Heart right ventricle (tissue), 16 donors: Measurements from ENCODE around the gene SMS. TPM values are rescaled to one million over a fixed set of nuclear protein-coding genes. Genes with fewer than 3 reads are reported as not detected.

Source experiments
- ATAC-seq, 8 donors: fragments of 200-7000 bp; cut with Tn5 transposase; one replicate each; pipeline ENCODE4 v1.9.1; 2020; ENCODE audit warnings: mild to moderate bottlenecking in 8 of 8, moderate library complexity in 8 of 8, moderate number of reproducible peaks in 1 of 8
- DNase-seq, 2 donors: peaks; one replicate each; pipeline ENCODE4 v3.0.0-alpha.2; 2020
- H3K27ac ChIP-seq, 10 donors: fragments of 200-600 bp; sonication (generic) in 2 of 10; one replicate each; pipeline versions ENCODE4 v1.5.0 to v1.8.0; 2020 to 2022; ENCODE audit warnings: mild to moderate bottlenecking in 3 of 10
- H3K27me3 ChIP-seq, 7 donors: fragments of 200-600 bp; one replicate each; pipeline ENCODE4 v1.8.0; 2021 to 2022; ENCODE audit warnings: mild to moderate bottlenecking in 2 of 7
- H3K36me3 ChIP-seq, 9 donors: fragments of 200-600 bp; sonication (generic) in 1 of 9; one replicate each; pipeline versions ENCODE4 v1.5.0 to v1.8.0; 2020 to 2022; ENCODE audit warnings: mild to moderate bottlenecking in 2 of 9
- H3K4me1 ChIP-seq, 9 donors: fragments of 200-600 bp; sonication (generic) in 1 of 9; one replicate each; pipeline versions ENCODE4 v1.5.0 to v1.8.0; 2020 to 2022; ENCODE audit warnings: mild to moderate bottlenecking in 4 of 9
- H3K4me3 ChIP-seq, 10 donors: fragments of 200-600 bp; sonication (generic) in 2 of 10; one replicate each; pipeline versions ENCODE4 v1.5.0 to v1.8.0; 2020 to 2022; ENCODE audit warnings: mild to moderate bottlenecking in 7 of 10, moderate library complexity in 2 of 10
- H3K9me3 ChIP-seq, 11 donors: fragments of 200-600 bp in 10 of 11; sonication (generic) in 2 of 11; one replicate each; pipeline versions ENCODE4 v1.5.0 to v1.8.0; 2013 to 2022; ENCODE audit warnings: mild to moderate bottlenecking in 2 of 11, control low read depth in 1 of 11, moderate library complexity in 1 of 11
- CTCF ChIP-seq, 9 donors: fragments of 200-600 bp; sonication (generic) in 2 of 9; IDR thresholded peaks; one replicate each; pipeline versions ENCODE4 v1.5.0 to v1.8.0; 2021 to 2022; ENCODE audit warnings: antibody characterized with exemption in 9 of 9, mild to moderate bottlenecking in 5 of 9, moderate library complexity in 1 of 9
- WGBS, 2 donors: extraction: QIAGEN DNeasy Blood & Tissue Kit; methylation state at CpG; one replicate each; pipeline ENCODE4 v1.1.7; 2013; ENCODE audit warnings: inconsistent platforms in 1 of 2; 5-methylcytosine and 5-hydroxymethylcytosine counted together
- intact Hi-C, 10 donors: fragments of 100-400 bp; cut with DNase I; formaldehyde crosslinking; loops; one replicate each; pipeline versions ENCODE4 v1.11.1 to v1.14.2; 2022
- polyA plus RNA-seq, 2 donors: library from polyadenylated mRNA; stranded (reverse); fragments of 200-250 nt; gene quantifications; one replicate each; pipeline ENCODE4 v1.2.3, GENCODE V29; 2013
- total RNA-seq, 10 donors: library from RNA; stranded (reverse); fragmentation: NEBNext Ultra II Directional in 3 of 10; extraction: Animal tissue kit (Norgen Biotek cat#: 25700) in 3 of 10; gene quantifications; one replicate each; pipeline versions ENCODE4 v1.2.1 to v1.2.4, GENCODE V29; 2021 to 2023
- donor health status: Arrhythmogenic right ventricular cardiomyopathy.
- donor health status: ischemic (EF 13 %, LVEDD 7.1; RV severe dilation, severe dysfunction).
- donor health status: healthy with polysubstance abuse.
- donor health status: DM: no; HTN: yes; CAD: no.
- donor health status: DM: no; HTN: no; CAD: no.
- donor health status: ischemic (EF 25% LVEDD 6.9; RV normal size, moderate dysfunction).
- donor health status: ischemic (EF 25% LVEDD 5.7; RV mildly dilated, moderate dysfunction).
- donor health status: healthy.
- donor health status: DM: yes; HTN: yes; CAD: no.
- donor health status: Ischemic cardiomyopathy.
- donor health status: ischemic (EF 35%, LVEDD 5.7; RV mildly dilated, moderate dysfunction).
- donor health status: nonischemic (EF 11% LVEDD 7.7; RV severe dilation, severe dysfunction).
- donor health status: DM: yes; HTN: yes; CAD: no.
- donor health status: PGD.
- donor health status: ischemic (EF 29% LVEDD 5.4; RV normal size, mild dysfunction).
- donor health status: nonischemic (EF 23%, LVEDD 6.1; RV moderate dilation, normal function).

The SMS gene
- total and polyA plus RNA-seq, 12 donors, result 22.3 to 70.9 (median 53.5) TPM

GRCh38 chrX:21944136-21944615 is 3.7 kb downstream of the SMS start:
- H3K9me3 ChIP-seq, result no peaks in the 10 kb centered on the region
- DNase-seq (no peak), ATAC-seq (peak in 1 of 8 donors; percentile 45)
- peak overlapping the region in 7 of 10 donors; percentile 10 to 46 (median 28) for H3K27ac ChIP-seq
- TF ChIP-seq CTCF (IDR thresholded peaks at IDR 0.05), result no peak
- 74 to 79% methylated on average over 8 of the region's 8 CpGs for WGBS, 2 donors
- H3K36me3 ChIP-seq, result no peaks in the 10 kb centered on the region
- H3K4me1 ChIP-seq, result peaks cover 0 to 58% (median 15%) of the 10 kb centered on the region in 9 donors
- peaks cover 0 to 9% (median 0%) of the 10 kb centered on the region in 7 donors for H3K27me3 ChIP-seq
- intact Hi-C loops, result no loop called here
- no peak overlapping the region for H3K4me3 ChIP-seq

- H3K9me3 ChIP-seq, result no peaks in the 10 kb centered on the region
- no peaks in the 10 kb centered on the region for H3K36me3 ChIP-seq
- 19 to 20% methylated on average over 7 of the region's 7 CpGs for WGBS, 2 donors
- peaks cover 0 to 67% (median 15%) of the 10 kb centered on the region in 9 donors for H3K4me1 ChIP-seq
- TF ChIP-seq CTCF (IDR thresholded peaks at IDR 0.05), result no peak
- ATAC-seq (peak in 6 of 8 donors; percentile 37 to 56 (median 48)), DNase-seq (no peak)
- H3K4me3 ChIP-seq, result no peak overlapping the region
- H3K27me3 ChIP-seq, result peaks cover 0 to 9% (median 0%) of the 10 kb centered on the region in 7 donors
- H3K27ac ChIP-seq, result peak overlapping the region in 6 of 10 donors; percentile 34 to 58 (median 52)
- intact Hi-C loops, result no loop called here
These were observed 6.6 kb downstream of the SMS start for GRCh38 chrX:21946925-21947641.

GRCh38 chrX:21947671-21948070 is 7.2 kb downstream of the SMS start:
- DNase-seq, result no peak
- WGBS, 2 donors, result 51 to 56% methylated on average over 6 of the region's 6 CpGs
- H3K4me3 ChIP-seq, result no peak overlapping the region
- no peaks in the 10 kb centered on the region for H3K9me3 ChIP-seq
- peaks cover 0 to 9% (median 0%) of the 10 kb centered on the region in 7 donors for H3K27me3 ChIP-seq
- H3K4me1 ChIP-seq, result peaks cover 0 to 63% (median 15%) of the 10 kb centered on the region in 9 donors
- H3K27ac ChIP-seq, result peak overlapping the region in 6 of 10 donors; percentile 34 to 58 (median 49)
- intact Hi-C loops, result no loop called here
- ATAC-seq, result no peak
- no peak for TF ChIP-seq CTCF (IDR thresholded peaks at IDR 0.05)
- no peaks in the 10 kb centered on the region for H3K36me3 ChIP-seq

- ATAC-seq, result peak in 6 of 8 donors; percentile 29 to 55 (median 44)
- Histone ChIP-seq H3K27ac (peak overlapping the region in 2 of 10 donors; percentile 36 to 50), H3K4me1 (peaks cover 0 to 53% (median 11%) of the 10 kb centered on the region in 9 donors), H3K4me3 (no peak overlapping the region), H3K36me3 (no peaks in the 10 kb centered on the region), H3K27me3 (peaks cover 0 to under 1% (median 0%) of the 10 kb centered on the region in 7 donors), H3K9me3 (no peaks in the 10 kb centered on the region)
- 46 to 48% methylated on average over 8 of the region's 8 CpGs for whole genome bisulfite sequencing, 2 donors
- intact Hi-C loops, result no loop called here
- TF ChIP-seq CTCF (IDR thresholded peaks at IDR 0.05), result no peak
- no peak for DNase-seq
These were observed 8.5 kb downstream of the SMS start for GRCh38 chrX:21948897-21949578.
